K562 (cell line): ENCODE measurements around the gene MDN1. TPM values are rescaled to one million over a fixed set of nuclear protein-coding genes. Genes with fewer than 3 reads are reported as not detected.

Experiments used
- ATAC-seq: fragments of 200-7000 bp; cut with Tn5 transposase; 3 replicates; pipeline ENCODE4 v1.9.1; 2020; ENCODE audit warnings: moderate library complexity
- BruUV-seq: library from RNA; stranded (reverse); fragments of 400-500 nt; replicated peaks from 2 replicates; lab custom pipeline; 2021; lab: Mats Ljungman, UMichigan
- CTCF ChIA-PET: fragments of 300-600 bp; formaldehyde crosslinking; extraction: SDS; loops from one replicate; lab custom pipeline; 2021; ENCODE audit warnings: low intra/inter-chr PET ratio; lab: Yijun Ruan, JAX
- POLR2A ChIA-PET: fragments of 300-600, 350-650 bp; sonication (Branson Sonifier 250); formaldehyde crosslinking; extraction: SDS; loops from one replicate; lab custom pipeline; 2021; ENCODE audit warnings: antibody characterized with exemption, inconsistent platforms; lab: Yijun Ruan, JAX
- DNase-seq, 4 experiments: peaks; one replicate each; pipeline versions ENCODE4 v3.0.0 to v3.0.0-alpha.2; 2011 to 2018; ENCODE audit warnings: low spot score in 3 of 4, mixed read lengths in 3 of 4; ENCODE audit errors: extremely low read depth in 1 of 4
- FAIRE-seq: peaks from 2 replicates; lab custom pipeline; 2011; peaks lifted over from hg19 to GRCh38; lab: Jason Lieb, UNC
- H2AFZ ChIP-seq: 2 replicates; pipeline ENCODE4 v1.6.0; 2011; ENCODE audit warnings: low read depth, low read length, control low read depth, inconsistent platforms
- H3K27ac ChIP-seq: fragments of 200-600 bp; 3 replicates; pipeline ENCODE4 v1.8.0; 2011; ENCODE audit warnings: low read depth, mild to moderate bottlenecking, control low read depth, inconsistent platforms, low read length, moderate library complexity, mixed read lengths; ENCODE audit errors: extremely low read depth
- H3K27me3 ChIP-seq, 2 experiments: fragments of 300-600 bp in 1 of 2; 2 replicates in 1 of 2; 3 replicates in 1 of 2; pipeline versions ENCODE4 v1.6.0 to v1.8.0; 2011; ENCODE audit warnings: inconsistent platforms in 2 of 2, low read length in 2 of 2, mild to moderate bottlenecking in 1 of 2, mixed read lengths in 1 of 2, moderate library complexity in 1 of 2; ENCODE audit not compliant: control insufficient read depth in 2 of 2, insufficient read depth in 2 of 2
- H3K36me3 ChIP-seq: fragments of 300-600 bp; 3 replicates; pipeline ENCODE4 v1.8.0; 2011; ENCODE audit warnings: mild to moderate bottlenecking, low read length, inconsistent platforms; ENCODE audit not compliant: control insufficient read depth, insufficient read depth
- H3K4me1 ChIP-seq, 2 experiments: fragments of 200-600 bp in 1 of 2; replicated peaks in 1 of 2; 2 replicates in 1 of 2; 3 replicates in 1 of 2; pipeline versions ENCODE4 v1.5.1 to v1.8.0; 2011; ENCODE audit warnings: inconsistent platforms in 2 of 2, low read length in 2 of 2, mild to moderate bottlenecking in 1 of 2, mixed read lengths in 1 of 2, moderate library complexity in 1 of 2; ENCODE audit not compliant: control insufficient read depth in 2 of 2, insufficient read depth in 2 of 2
- H3K4me2 ChIP-seq: 2 replicates; pipeline ENCODE4 v1.6.1; 2011; ENCODE audit warnings: low read length, control low read depth, inconsistent platforms, mixed read lengths; ENCODE audit not compliant: insufficient read depth
- H3K4me3 ChIP-seq: fragments of 200-600 bp; sonication (generic), shearing (Covaris generic); 2 replicates; pipeline ENCODE4 v1.5.1; 2016; ENCODE audit warnings: control low read depth, inconsistent platforms
- H3K79me2 ChIP-seq: fragments of 200-600 bp; 3 replicates; pipeline ENCODE4 v1.8.0; 2011; ENCODE audit warnings: low read length, inconsistent platforms; ENCODE audit not compliant: control insufficient read depth, insufficient read depth
- H3K9ac ChIP-seq, 2 experiments: 2 replicates each; pipeline versions ENCODE4 v1.6.0 to v1.6.1; 2011; ENCODE audit warnings: low read depth in 2 of 2, low read length in 2 of 2, control low read depth in 1 of 2, inconsistent platforms in 1 of 2, mild to moderate bottlenecking in 1 of 2, mixed read lengths in 1 of 2; ENCODE audit not compliant: insufficient read depth in 1 of 2
- H3K9me1 ChIP-seq: one replicate; pipeline ENCODE4 v1.6.0; 2011; ENCODE audit warnings: inconsistent platforms, mild to moderate bottlenecking, low read length, moderate library complexity; ENCODE audit not compliant: control insufficient read depth, insufficient read depth
- H3K9me3 ChIP-seq: replicated peaks from 2 replicates; pipeline ENCODE4 v1.5.1; 2011; ENCODE audit warnings: low read depth, low read length, inconsistent platforms; ENCODE audit not compliant: control insufficient read depth, insufficient read depth
- H4K20me1 ChIP-seq: replicated peaks from 2 replicates; pipeline ENCODE4 v1.6.1; 2011; ENCODE audit warnings: low read length, inconsistent platforms, mixed read lengths; ENCODE audit not compliant: control insufficient read depth, insufficient read depth
- C11orf30 ChIP-seq: fragments of 450-650 bp; IDR thresholded peaks from 2 replicates; pipeline ENCODE4 v1.6.1; 2016; ENCODE audit warnings: low read depth, mild to moderate bottlenecking
- KAT7 ChIP-seq: sonication (generic); formaldehyde crosslinking; IDR thresholded peaks from 2 replicates; pipeline ENCODE4 v1.8.0; 2022; ENCODE audit warnings: missing genetic modification reagents, mild to moderate bottlenecking, borderline replicate concordance
- MYC ChIP-seq, 2 experiments: fragments of 250-450 bp in 1 of 2; sonication (Bioruptor Pico) in 1 of 2; IDR thresholded peaks; 2 replicates each; pipeline versions ENCODE4 v1.5.1 to v1.6.1; 2012 to 2021; ENCODE audit warnings: low read depth in 2 of 2, borderline replicate concordance in 1 of 2, improper control_type of control experiment in 1 of 2, low read length in 1 of 2, mild to moderate bottlenecking in 1 of 2, moderate library complexity in 1 of 2
- TAF9B ChIP-seq: fragments of 450-650 bp; IDR thresholded peaks from 2 replicates; pipeline ENCODE4 v1.6.1; 2018; ENCODE audit warnings: mild to moderate bottlenecking; ENCODE audit not compliant: partially characterized antibody
- TEAD4 ChIP-seq, 2 experiments: sonication (generic) in 1 of 2; formaldehyde crosslinking in 1 of 2; IDR thresholded peaks; 2 replicates each; pipeline versions ENCODE4 v1.6.1 to v1.8.0; 2012 to 2022; ENCODE audit warnings: borderline replicate concordance in 1 of 2, inconsistent platforms in 1 of 2, low read length in 1 of 2, mild to moderate bottlenecking in 1 of 2, missing genetic modification reagents in 1 of 2
- ZNF316 ChIP-seq: fragments of 450-650 bp; IDR thresholded peaks from 2 replicates; pipeline ENCODE4 v1.6.1; 2016
- ZNF79 ChIP-seq: fragments of 250-450 bp; sonication (Bioruptor Pico); IDR thresholded peaks from 2 replicates; pipeline ENCODE4 v1.4.0; 2020; ENCODE audit warnings: low read depth, mild to moderate bottlenecking, moderate library complexity
- WGBS: fragments of 100-300 bp; shearing (Covaris generic); methylation state at CpG from one replicate; pipeline ENCODE4 v1.1.6; 2016; ENCODE audit warnings: low coverage, mixed read lengths; ENCODE audit not compliant: insufficient coverage; ENCODE audit errors: missing lambda C conversion rate; 5-methylcytosine and 5-hydroxymethylcytosine counted together
- in situ Hi-C: fragments of 300-500 bp; cut with MboI; formaldehyde crosslinking; loops from 4 replicates; pipeline ENCODE4 v1.15.0; 2018; ENCODE audit warnings: inconsistent platforms, mixed read lengths
- intact Hi-C: fragments of 100-400 bp; cut with micrococcal nuclease; formaldehyde crosslinking; loops from 2 replicates; pipeline ENCODE4 v1.14.2; 2022
- polyA plus RNA-seq, 8 experiments: library from polyadenylated mRNA; depleted of rRNA in 4 of 8; stranded (reverse) in 5 of 8; unstranded in 3 of 8; fragments of >200 nt; fragmentation: Nextera tagmentation in 2 of 8; fragmentation: Illumina TruSeq in 1 of 8; extraction: Ambion mirVana in 2 of 8; extraction: Trizol in 1 of 8; gene quantifications; 2 replicates each; pipeline versions ENCODE4 v1.2.1 to v1.2.3, GENCODE V29; 2011 to 2014; ENCODE audit warnings: inconsistent platforms in 1 of 8, missing spikeins in 1 of 8
- total RNA-seq, 7 experiments: library from RNA; depleted of rRNA in 6 of 7; stranded (reverse); fragments of >200 nt in 6 of 7; fragmentation: Illumina TruSeq in 2 of 7; extraction: Trizol in 2 of 7; gene quantifications; 2 replicates each; pipeline versions ENCODE4 v1.2.1 to v1.2.3, GENCODE V29; 2011 to 2021; ENCODE audit warnings: low replicate concordance in 1 of 7
- TF ChIP-seq, protein P1 (sequence below): fragments of 150-350 bp; conservative IDR thresholded peaks from 2 replicates; pipeline ENCODE4 v1.6.1; 2014; ENCODE audit warnings: low read length
- TF ChIP-seq, protein P2 (sequence below): IDR thresholded peaks from 2 replicates; pipeline ENCODE4 v1.6.1; 2011; ENCODE audit not compliant: insufficient read length; ENCODE audit errors: extremely low read depth

The MDN1 gene
- total and polyA plus RNA-seq, 9 of the 15 experiments (the other 6 are each of a cell fraction or from before 2014, with no cell fraction given) = 25.6 to 93.6 (median 43.0) TPM

DNA sequence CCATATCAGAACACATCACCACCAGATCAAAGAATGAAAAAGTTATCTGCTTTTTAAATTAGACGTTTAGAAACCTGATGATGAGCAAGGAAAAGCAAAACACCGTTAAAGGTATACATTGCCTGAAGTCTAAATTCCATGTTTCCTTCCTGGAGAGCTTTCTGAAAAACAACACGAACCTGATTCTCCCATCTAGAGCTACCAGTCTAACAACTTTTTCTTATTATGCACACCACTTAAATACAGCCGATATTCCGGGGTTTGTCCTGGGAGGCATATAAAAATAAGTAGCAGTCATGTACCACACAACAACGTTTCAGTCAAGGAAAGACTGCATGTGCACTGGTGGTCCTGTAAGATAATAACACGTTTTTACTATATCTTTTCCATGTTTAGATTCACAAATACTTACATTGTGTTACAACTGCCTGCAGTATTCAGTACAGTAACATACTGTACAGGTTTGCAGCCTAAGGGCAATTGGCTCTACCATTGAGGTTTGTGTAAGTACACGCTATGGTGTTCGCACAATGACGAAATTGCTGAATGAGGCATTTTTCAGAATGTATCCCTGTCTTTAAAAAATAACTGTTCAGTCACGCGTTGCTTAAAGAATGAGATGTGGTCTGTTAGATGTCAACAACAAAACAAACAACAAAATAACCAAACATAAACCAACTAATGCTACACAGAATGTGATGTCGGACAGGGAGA, 162.0 kb downstream of the MDN1 start:
- POLR2A ChIA-PET = no interaction called here
- H3K4me3 ChIP-seq = no peak overlapping the region
- DNase-seq = no peak
- H3K36me3 ChIP-seq = peaks cover 92% of the 10 kb centered on the region
- no peak overlapping the region for H3K27ac ChIP-seq
- no peaks in the 10 kb centered on the region for H3K4me1 ChIP-seq
- no peaks in the 10 kb centered on the region for H3K27me3 ChIP-seq
- H2AFZ ChIP-seq = no peak overlapping the region
- intact Hi-C loops (no loop called here), in situ Hi-C loops (no loop called here)
- FAIRE-seq = no peak
- 86% methylated on average over 13 of the region's 13 CpGs for WGBS
- no peaks in the 10 kb centered on the region for H3K79me2 ChIP-seq
- no peaks in the 10 kb centered on the region; the same call in 1 of the 2 replicates for H4K20me1 ChIP-seq
- BruUV-seq = no TSS peak
- no peak overlapping the region for H3K4me2 ChIP-seq
- H3K9ac ChIP-seq = no peak overlapping the region
- H3K9me1 ChIP-seq = no peaks in the 10 kb centered on the region
- TF ChIP-seq ZNF316 (peak; percentile 41; the same call in 1 of the 2 replicates), MYC (IDR thresholded peaks at IDR 0.05; ENCODE audit: low read depth, low read length) (no peak), MYC (CRISPR knock-in tag; IDR thresholded peaks at IDR 0.05; ENCODE audit: borderline replicate concordance, low read depth) (no peak), C11orf30 (peak; percentile 36; the same call in 1 of the 2 replicates)
- ATAC-seq = no peak
- H3K9me3 ChIP-seq = no peaks in the 10 kb centered on the region
- CTCF ChIA-PET = no interaction called here

DNA sequence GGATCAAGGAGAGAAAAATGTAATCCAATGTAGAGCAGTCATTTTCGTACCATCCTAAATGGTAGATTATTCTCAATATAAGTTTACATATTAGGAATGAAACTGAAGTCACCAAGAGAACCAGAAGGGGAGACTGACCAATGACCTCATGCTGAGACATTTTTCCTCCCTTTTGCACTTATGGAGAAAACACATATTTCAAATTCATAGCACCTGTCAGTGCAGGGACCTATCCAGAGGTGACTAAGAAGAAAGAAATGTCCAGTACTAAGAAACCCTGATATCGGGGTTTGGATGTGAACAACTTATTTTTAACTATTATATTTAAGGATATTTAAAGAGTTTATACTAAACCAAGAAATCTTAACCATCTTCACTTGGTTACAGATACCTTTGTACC, 164.5 kb downstream of the MDN1 start:
- no peak for FAIRE-seq
- Histone ChIP-seq H3K4me2 (no peak overlapping the region), H4K20me1 (no peaks in the 10 kb centered on the region; the same call in 1 of the 2 replicates), H3K36me3 (peaks cover 91% of the 10 kb centered on the region), H2AFZ (no peak overlapping the region), H3K9ac (no peak overlapping the region), H3K79me2 (no peaks in the 10 kb centered on the region), H3K27ac (no peak overlapping the region), H3K27me3 (no peaks in the 10 kb centered on the region), H3K4me1 (no peaks in the 10 kb centered on the region), H3K9me1 (no peaks in the 10 kb centered on the region), H3K4me3 (no peak overlapping the region), H3K9me3 (no peaks in the 10 kb centered on the region)
- in situ Hi-C loops (no loop called here), intact Hi-C loops (no loop called here)
- ChIA-PET POLR2A (no interaction called here), CTCF (no interaction called here)
- DNase-seq = no peak
- ATAC-seq = no peak
- BruUV-seq = no TSS peak
- 92% methylated on average over 2 of the region's 2 CpGs for WGBS
- TF ChIP-seq TEAD4 (IDR thresholded peaks at IDR 0.05; ENCODE audit: low read length) = no peak
- TF ChIP-seq TEAD4 (CRISPR knock-in tag; IDR thresholded peaks at IDR 0.05; ENCODE audit: borderline replicate concordance) = no peak
- TF ChIP-seq, protein P1, sequence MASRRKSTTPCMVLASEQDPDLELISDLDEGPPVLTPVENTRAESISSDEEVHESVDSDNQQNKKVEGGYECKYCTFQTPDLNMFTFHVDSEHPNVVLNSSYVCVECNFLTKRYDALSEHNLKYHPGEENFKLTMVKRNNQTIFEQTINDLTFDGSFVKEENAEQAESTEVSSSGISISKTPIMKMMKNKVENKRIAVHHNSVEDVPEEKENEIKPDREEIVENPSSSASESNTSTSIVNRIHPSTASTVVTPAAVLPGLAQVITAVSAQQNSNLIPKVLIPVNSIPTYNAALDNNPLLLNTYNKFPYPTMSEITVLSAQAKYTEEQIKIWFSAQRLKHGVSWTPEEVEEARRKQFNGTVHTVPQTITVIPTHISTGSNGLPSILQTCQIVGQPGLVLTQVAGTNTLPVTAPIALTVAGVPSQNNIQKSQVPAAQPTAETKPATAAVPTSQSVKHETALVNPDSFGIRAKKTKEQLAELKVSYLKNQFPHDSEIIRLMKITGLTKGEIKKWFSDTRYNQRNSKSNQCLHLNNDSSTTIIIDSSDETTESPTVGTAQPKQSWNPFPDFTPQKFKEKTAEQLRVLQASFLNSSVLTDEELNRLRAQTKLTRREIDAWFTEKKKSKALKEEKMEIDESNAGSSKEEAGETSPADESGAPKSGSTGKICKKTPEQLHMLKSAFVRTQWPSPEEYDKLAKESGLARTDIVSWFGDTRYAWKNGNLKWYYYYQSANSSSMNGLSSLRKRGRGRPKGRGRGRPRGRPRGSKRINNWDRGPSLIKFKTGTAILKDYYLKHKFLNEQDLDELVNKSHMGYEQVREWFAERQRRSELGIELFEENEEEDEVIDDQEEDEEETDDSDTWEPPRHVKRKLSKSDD = no peak
- TF ChIP-seq TAF9B = no peak
- TF ChIP-seq ZNF79 (CRISPR knock-in tag) = no peak
- TF ChIP-seq, protein P2, sequence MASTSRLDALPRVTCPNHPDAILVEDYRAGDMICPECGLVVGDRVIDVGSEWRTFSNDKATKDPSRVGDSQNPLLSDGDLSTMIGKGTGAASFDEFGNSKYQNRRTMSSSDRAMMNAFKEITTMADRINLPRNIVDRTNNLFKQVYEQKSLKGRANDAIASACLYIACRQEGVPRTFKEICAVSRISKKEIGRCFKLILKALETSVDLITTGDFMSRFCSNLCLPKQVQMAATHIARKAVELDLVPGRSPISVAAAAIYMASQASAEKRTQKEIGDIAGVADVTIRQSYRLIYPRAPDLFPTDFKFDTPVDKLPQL = no peak
- TF ChIP-seq KAT7 (CRISPR knock-in tag) = no peak
